Urinary bladder (tissue), 4 donors: ENCODE measurements around the gene AHRR. TPM values are rescaled to one million over a fixed set of nuclear protein-coding genes. Genes with fewer than 3 reads are reported as not detected.

Source experiments
- DNase-seq: peaks from one replicate; pipeline ENCODE4 v3.0.0-alpha.2; 2015; ENCODE audit errors: extremely low spot score
- H3K27ac ChIP-seq: one replicate; pipeline ENCODE4 v1.5.1; 2013; ENCODE audit warnings: low read depth, mild to moderate bottlenecking, moderate library complexity
- H3K36me3 ChIP-seq: one replicate; pipeline ENCODE4 v1.6.1; 2013; ENCODE audit warnings: mild to moderate bottlenecking, moderate library complexity; ENCODE audit not compliant: insufficient read depth
- H3K4me1 ChIP-seq: one replicate; pipeline ENCODE4 v1.6.1; 2013; ENCODE audit warnings: mild to moderate bottlenecking, moderate library complexity; ENCODE audit not compliant: insufficient read depth
- H3K4me3 ChIP-seq: one replicate; pipeline ENCODE4 v1.5.1; 2013; ENCODE audit warnings: low read depth, low read length
- WGBS: extraction: QIAGEN DNeasy Blood & Tissue Kit; methylation state at CpG from one replicate; pipeline ENCODE4 v1.1.7; 2013; 5-methylcytosine and 5-hydroxymethylcytosine counted together
- polyA plus RNA-seq: library from polyadenylated mRNA; stranded (reverse); fragments of 200-250 nt; gene quantifications from one replicate; pipeline ENCODE4 v1.2.3, GENCODE V29; 2013
- total RNA-seq: library from RNA; depleted of rRNA; stranded (reverse); fragments of >200 nt; gene quantifications from one replicate; pipeline ENCODE4 v1.2.3, GENCODE V29; 2014
- donor health status: healthy with polysubstance abuse.
- donor health status: healthy.

AHRR gene
- total and polyA plus RNA-seq, 2 donors: 6.5 to 6.7 TPM

GRCh38 chr5:446883-447263 is 125.4 kb downstream of the AHRR start:
- H3K36me3 ChIP-seq: peaks cover 2% of the 10 kb centered on the region
- H3K4me1 ChIP-seq: peaks cover 2% of the 10 kb centered on the region
- 52% methylated on average over 7 of the region's 7 CpGs for WGBS
- no peak overlapping the region for H3K4me3 ChIP-seq
- DNase-seq: no peak
- H3K27ac ChIP-seq: no peak overlapping the region

- DNase-seq: no peak
- WGBS: 94% methylated on average over 21 of the region's 21 CpGs
- Histone ChIP-seq H3K4me1 (no peaks in the 10 kb centered on the region), H3K36me3 (peaks cover 2% of the 10 kb centered on the region), H3K27ac (no peak overlapping the region), H3K4me3 (no peak overlapping the region)
Observed at GRCh38 chr5:447501-447900, 126.0 kb downstream of the AHRR start.

GRCh38 chr5:448061-448765 is 126.7 kb downstream of the AHRR start:
- no peak for DNase-seq
- no peaks in the 10 kb centered on the region for H3K4me1 ChIP-seq
- H3K36me3 ChIP-seq: peaks cover 2% of the 10 kb centered on the region
- 82% methylated on average over 21 of the region's 21 CpGs for WGBS
- no peak overlapping the region for H3K4me3 ChIP-seq
- no peak overlapping the region for H3K27ac ChIP-seq

- H3K36me3 ChIP-seq: peaks cover 2% of the 10 kb centered on the region
- 87% methylated on average over 12 of the region's 12 CpGs for WGBS
- no peak overlapping the region for H3K27ac ChIP-seq
- no peak overlapping the region for H3K4me3 ChIP-seq
- DNase-seq: no peak
- no peaks in the 10 kb centered on the region for H3K4me1 ChIP-seq
Observed at GRCh38 chr5:448766-449090, 127.2 kb downstream of the AHRR start.

- no peak for DNase-seq
- peaks cover 2% of the 10 kb centered on the region for H3K36me3 ChIP-seq
- no peak overlapping the region for H3K4me3 ChIP-seq
- H3K27ac ChIP-seq: no peak overlapping the region
- H3K4me1 ChIP-seq: no peaks in the 10 kb centered on the region
- 92% methylated on average over 5 of the region's 5 CpGs for WGBS
Observed at GRCh38 chr5:449151-449550, 127.6 kb downstream of the AHRR start.

- 79% methylated on average over 5 of the region's 5 CpGs for WGBS
- Histone ChIP-seq H3K36me3 (peaks cover 2% of the 10 kb centered on the region), H3K4me1 (no peaks in the 10 kb centered on the region), H3K4me3 (no peak overlapping the region), H3K27ac (no peak overlapping the region)
- DNase-seq: no peak
Observed at GRCh38 chr5:451587-452458, 130.3 kb downstream of the AHRR start.

- Histone ChIP-seq H3K4me1 (no peaks in the 10 kb centered on the region), H3K36me3 (peaks cover 2% of the 10 kb centered on the region), H3K4me3 (no peak overlapping the region), H3K27ac (no peak overlapping the region)
- no peak for DNase-seq
- WGBS: 96% methylated on average over 17 of the region's 17 CpGs
Observed at GRCh38 chr5:452978-453710, 131.6 kb downstream of the AHRR start.

- 92% methylated on average over 16 of the region's 16 CpGs for WGBS
- H3K36me3 ChIP-seq: peaks cover 2% of the 10 kb centered on the region
Observed at GRCh38 chr5:453725-454481, 132.4 kb downstream of the AHRR start.

GRCh38 chr5:454936-455335 is 133.4 kb downstream of the AHRR start:
- DNase-seq: no peak
- peaks cover 3% of the 10 kb centered on the region for H3K36me3 ChIP-seq

More at GRCh38 chr5:453725-454481, 132.4 kb downstream of the AHRR start:
- no peak for DNase-seq
- Histone ChIP-seq H3K4me1 (no peaks in the 10 kb centered on the region), H3K4me3 (no peak overlapping the region), H3K27ac (peak overlapping the region; percentile 44)

GRCh38 chr5:455806-456205 is 134.3 kb downstream of the AHRR start:
- Histone ChIP-seq H3K4me1 (no peaks in the 10 kb centered on the region), H3K36me3 (peaks cover 3% of the 10 kb centered on the region), H3K4me3 (no peak overlapping the region), H3K27ac (no peak overlapping the region)
- DNase-seq: no peak
- WGBS: 81% methylated on average over 11 of the region's 11 CpGs

More at GRCh38 chr5:454936-455335, 133.4 kb downstream of the AHRR start:
- H3K4me3 ChIP-seq: no peak overlapping the region
- H3K27ac ChIP-seq: no peak overlapping the region
- H3K4me1 ChIP-seq: no peaks in the 10 kb centered on the region
- 86% methylated on average over 11 of the region's 11 CpGs for WGBS

- Histone ChIP-seq H3K4me1 (no peaks in the 10 kb centered on the region), H3K4me3 (no peak overlapping the region), H3K36me3 (peaks cover 3% of the 10 kb centered on the region), H3K27ac (no peak overlapping the region)
- no peak for DNase-seq
- 89% methylated on average over 28 of the region's 28 CpGs for WGBS
Observed at GRCh38 chr5:456351-457194, 135.1 kb downstream of the AHRR start.

GRCh38 chr5:457195-457961 is 135.9 kb downstream of the AHRR start:
- Histone ChIP-seq H3K36me3 (peaks cover 3% of the 10 kb centered on the region), H3K4me3 (no peak overlapping the region), H3K4me1 (no peaks in the 10 kb centered on the region), H3K27ac (no peak overlapping the region)
- 94% methylated on average over 19 of the region's 19 CpGs for WGBS
- no peak for DNase-seq
